Osteocyte (in vitro differentiated cells): ENCODE data around the gene TBXAS1. TPM values are rescaled to one million over a fixed set of nuclear protein-coding genes. Genes with fewer than 3 reads are reported as not detected.

Experiments used
- DNase-seq: peaks from one replicate; pipeline ENCODE4 v3.0.0; 2021; ENCODE audit warnings: mixed read lengths; ENCODE audit not compliant: unreplicated experiment; ENCODE audit errors: extremely low spot score
- H3K27ac Mint-ChIP-seq: one replicate; pipeline ENCODE4 v1.8.0; 2021; ENCODE audit warnings: mild to moderate bottlenecking, mixed read lengths; ENCODE audit not compliant: unreplicated experiment
- H3K27me3 Mint-ChIP-seq: one replicate; pipeline ENCODE4 v1.8.0; 2021; ENCODE audit warnings: mixed read lengths; ENCODE audit not compliant: unreplicated experiment
- H3K36me3 Mint-ChIP-seq: one replicate; pipeline ENCODE4 v1.8.0; 2021; ENCODE audit warnings: mixed read lengths; ENCODE audit not compliant: unreplicated experiment
- H3K4me1 Mint-ChIP-seq: one replicate; pipeline ENCODE4 v1.8.0; 2021; ENCODE audit warnings: mixed read lengths; ENCODE audit not compliant: unreplicated experiment
- H3K4me3 Mint-ChIP-seq: one replicate; pipeline ENCODE4 v1.8.0; 2021; ENCODE audit warnings: mild to moderate bottlenecking, moderate library complexity, mixed read lengths; ENCODE audit not compliant: unreplicated experiment
- H3K9me3 Mint-ChIP-seq: one replicate; pipeline ENCODE4 v1.8.0; 2021; ENCODE audit warnings: mixed read lengths; ENCODE audit not compliant: unreplicated experiment
- total RNA-seq: library from RNA; stranded (reverse); gene quantifications from 2 replicates; pipeline ENCODE4 v1.2.1, GENCODE V29; 2021
- TF ChIP-seq, protein P1 (sequence below): fragments of 200-600 bp; sonication (generic); IDR thresholded peaks from 2 replicates; pipeline ENCODE4 v1.5.0; 2021; ENCODE audit warnings: antibody characterized with exemption, mild to moderate bottlenecking, moderate library complexity

The TBXAS1 gene
- total RNA-seq, 1 donor from 2014 or later, result 3.5 TPM

DNA sequence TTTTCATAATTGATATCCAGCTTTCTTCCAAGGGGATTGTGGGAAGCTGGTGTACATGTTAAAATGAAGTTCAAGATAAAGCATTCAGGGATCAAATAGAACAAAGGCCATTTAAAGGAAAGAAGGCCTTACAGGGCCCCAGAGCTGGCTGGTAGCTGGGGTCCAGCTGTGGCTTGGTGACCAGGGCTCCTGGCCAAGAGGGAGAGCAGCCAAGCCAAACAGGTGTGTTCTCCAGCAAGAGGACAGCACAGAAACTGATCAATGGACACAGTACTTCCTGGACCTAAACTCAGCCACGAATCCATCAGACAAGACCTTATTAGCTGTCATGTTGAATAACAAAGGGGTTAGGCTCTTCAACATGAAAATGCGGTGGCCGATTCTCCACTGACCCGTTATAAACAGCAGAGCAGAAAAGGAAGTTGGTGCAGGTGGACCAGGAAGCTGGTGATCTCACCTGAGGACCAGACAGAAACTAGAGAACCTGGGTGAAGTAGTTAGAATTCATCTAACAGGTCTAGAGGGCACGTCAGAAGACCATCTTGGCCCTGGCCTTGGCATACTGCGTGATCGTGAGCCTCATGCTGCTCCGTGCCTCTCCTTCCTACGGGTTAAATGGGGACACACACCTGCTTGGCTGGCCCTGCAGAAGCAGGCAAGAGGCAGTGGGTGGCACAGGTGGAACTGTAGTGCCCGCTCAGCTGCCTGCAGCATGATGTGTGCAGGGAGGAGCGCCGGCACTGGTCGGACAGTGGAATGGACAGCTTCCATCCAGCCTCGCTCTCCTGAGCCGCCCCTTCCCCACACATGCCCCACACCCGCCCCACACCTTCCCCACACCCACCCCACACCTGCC is 179.9 kb downstream of the TBXAS1 start:
- H3K9me3 Mint-ChIP-seq, result no peaks in the 10 kb centered on the region
- H3K27me3 Mint-ChIP-seq, result peaks cover 24% of the 10 kb centered on the region
- H3K4me1 Mint-ChIP-seq, result no peaks in the 10 kb centered on the region
- no peak overlapping the region for H3K27ac Mint-ChIP-seq
- no peaks in the 10 kb centered on the region for H3K36me3 Mint-ChIP-seq
- H3K4me3 Mint-ChIP-seq, result no peak overlapping the region
- no peak for DNase-seq
- TF ChIP-seq, protein P1, sequence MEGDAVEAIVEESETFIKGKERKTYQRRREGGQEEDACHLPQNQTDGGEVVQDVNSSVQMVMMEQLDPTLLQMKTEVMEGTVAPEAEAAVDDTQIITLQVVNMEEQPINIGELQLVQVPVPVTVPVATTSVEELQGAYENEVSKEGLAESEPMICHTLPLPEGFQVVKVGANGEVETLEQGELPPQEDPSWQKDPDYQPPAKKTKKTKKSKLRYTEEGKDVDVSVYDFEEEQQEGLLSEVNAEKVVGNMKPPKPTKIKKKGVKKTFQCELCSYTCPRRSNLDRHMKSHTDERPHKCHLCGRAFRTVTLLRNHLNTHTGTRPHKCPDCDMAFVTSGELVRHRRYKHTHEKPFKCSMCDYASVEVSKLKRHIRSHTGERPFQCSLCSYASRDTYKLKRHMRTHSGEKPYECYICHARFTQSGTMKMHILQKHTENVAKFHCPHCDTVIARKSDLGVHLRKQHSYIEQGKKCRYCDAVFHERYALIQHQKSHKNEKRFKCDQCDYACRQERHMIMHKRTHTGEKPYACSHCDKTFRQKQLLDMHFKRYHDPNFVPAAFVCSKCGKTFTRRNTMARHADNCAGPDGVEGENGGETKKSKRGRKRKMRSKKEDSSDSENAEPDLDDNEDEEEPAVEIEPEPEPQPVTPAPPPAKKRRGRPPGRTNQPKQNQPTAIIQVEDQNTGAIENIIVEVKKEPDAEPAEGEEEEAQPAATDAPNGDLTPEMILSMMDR, result no peak

DNA sequence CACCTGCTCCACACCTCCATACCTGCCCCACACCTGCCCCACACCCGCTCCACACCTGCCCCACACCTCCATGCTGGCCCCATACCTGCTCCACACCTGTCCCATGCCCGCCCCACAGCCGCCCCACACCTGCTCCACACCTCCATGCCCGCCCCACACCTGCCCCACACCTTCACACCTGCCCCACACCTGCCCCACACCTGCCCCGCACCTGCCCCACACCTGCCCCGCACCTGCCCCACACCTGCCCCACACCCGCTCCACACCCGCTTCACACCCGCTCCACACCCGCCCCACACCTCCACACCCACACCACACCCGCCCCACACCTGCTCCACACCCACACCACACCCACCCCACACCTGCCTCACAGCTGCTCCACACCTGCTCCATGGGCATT is 180.7 kb downstream of the TBXAS1 start:
- H3K9me3 Mint-ChIP-seq, result no peaks in the 10 kb centered on the region
- TF ChIP-seq, protein P1, result no peak
- no peak for DNase-seq
- peaks cover 28% of the 10 kb centered on the region for H3K27me3 Mint-ChIP-seq
- H3K36me3 Mint-ChIP-seq, result no peaks in the 10 kb centered on the region
- H3K4me1 Mint-ChIP-seq, result no peaks in the 10 kb centered on the region
- no peak overlapping the region for H3K4me3 Mint-ChIP-seq
- H3K27ac Mint-ChIP-seq, result no peak overlapping the region

DNA sequence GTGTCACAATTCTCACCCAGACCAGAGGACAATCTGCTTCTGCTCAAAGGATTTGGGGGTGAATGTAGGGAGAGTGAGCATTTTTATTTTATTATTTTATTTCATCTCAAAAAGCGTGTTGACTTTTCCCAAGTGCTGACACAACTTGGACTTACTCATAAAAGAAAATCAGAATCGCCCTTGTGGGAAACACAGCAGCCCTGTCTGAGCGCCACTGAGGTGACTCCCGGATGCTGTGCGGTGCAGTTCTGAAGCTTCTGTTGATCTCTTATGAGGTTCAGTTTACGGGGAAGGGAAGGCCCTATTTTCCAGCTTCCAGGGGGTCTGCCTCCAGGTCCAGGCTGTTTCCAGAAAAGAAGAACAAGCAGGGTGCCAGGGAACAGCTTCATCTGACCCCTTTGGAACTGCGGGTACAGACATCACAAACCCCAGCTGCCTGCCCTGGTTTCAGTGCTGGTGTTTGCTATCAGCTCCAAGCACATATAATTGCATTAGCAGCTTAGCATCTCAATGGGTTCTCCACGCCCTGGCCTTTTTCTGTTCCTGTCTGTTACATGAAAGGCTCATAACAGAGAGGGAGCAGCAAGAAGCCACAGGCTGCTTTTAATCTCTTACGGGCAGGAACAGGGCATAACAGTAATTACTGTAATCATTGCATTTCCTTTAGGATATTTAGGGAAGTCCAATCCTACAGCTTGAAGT is 181.3 kb downstream of the TBXAS1 start:
- TF ChIP-seq, protein P1, result no peak
- H3K4me3 Mint-ChIP-seq, result no peak overlapping the region
- no peaks in the 10 kb centered on the region for H3K36me3 Mint-ChIP-seq
- no peaks in the 10 kb centered on the region for H3K4me1 Mint-ChIP-seq
- peaks cover 28% of the 10 kb centered on the region for H3K27me3 Mint-ChIP-seq
- no peak overlapping the region for H3K27ac Mint-ChIP-seq
- DNase-seq, result no peak
- H3K9me3 Mint-ChIP-seq, result no peaks in the 10 kb centered on the region

DNA sequence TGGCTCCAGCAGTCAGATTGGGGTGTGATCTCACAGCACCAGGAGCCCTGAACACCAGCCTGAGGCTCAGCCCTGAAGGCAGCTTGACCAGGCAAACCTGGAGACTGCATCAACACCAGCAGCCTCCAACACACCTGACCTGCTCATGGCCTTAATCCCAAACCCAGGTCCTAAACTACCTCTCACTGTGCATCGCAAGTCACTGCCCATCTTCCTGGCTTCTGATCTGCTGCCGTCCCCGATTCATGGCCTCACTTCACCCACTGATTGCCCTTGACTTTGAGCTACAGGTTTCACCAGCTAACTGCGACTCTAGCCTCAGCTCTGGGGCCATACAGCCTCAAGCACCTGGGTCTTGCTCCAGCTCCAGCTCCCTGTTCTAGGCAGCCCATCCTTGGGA is 184.6 kb downstream of the TBXAS1 start:
- H3K36me3 Mint-ChIP-seq, result no peaks in the 10 kb centered on the region
- no peaks in the 10 kb centered on the region for H3K9me3 Mint-ChIP-seq
- TF ChIP-seq, protein P1, result no peak
- DNase-seq, result no peak
- peaks cover 25% of the 10 kb centered on the region for H3K27me3 Mint-ChIP-seq
- H3K27ac Mint-ChIP-seq, result no peak overlapping the region
- no peaks in the 10 kb centered on the region for H3K4me1 Mint-ChIP-seq
- H3K4me3 Mint-ChIP-seq, result no peak overlapping the region

DNA sequence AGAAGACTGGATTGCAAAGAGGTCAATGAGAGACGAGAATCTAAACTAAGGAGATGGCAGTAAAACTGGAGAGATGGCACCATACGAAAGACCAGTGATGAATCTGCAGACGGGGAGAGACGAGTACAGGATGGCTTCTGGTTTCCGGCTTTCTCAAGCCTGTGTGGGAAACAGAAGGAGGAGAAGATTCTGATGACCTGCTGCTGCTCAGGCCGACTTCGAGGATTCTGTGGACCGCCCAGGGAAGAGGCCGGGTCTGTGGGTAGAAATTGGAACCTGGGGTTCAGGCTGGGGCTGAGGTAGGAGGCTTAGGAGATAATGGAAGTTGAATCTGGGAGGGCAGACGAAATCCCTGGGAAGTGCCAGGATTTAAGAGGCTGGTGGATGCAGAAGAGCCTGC is 185.1 kb downstream of the TBXAS1 start:
- H3K9me3 Mint-ChIP-seq, result no peaks in the 10 kb centered on the region
- H3K27me3 Mint-ChIP-seq, result peaks cover 25% of the 10 kb centered on the region
- H3K4me3 Mint-ChIP-seq, result no peak overlapping the region
- no peaks in the 10 kb centered on the region for H3K36me3 Mint-ChIP-seq
- H3K4me1 Mint-ChIP-seq, result peaks cover 3% of the 10 kb centered on the region
- no peak overlapping the region for H3K27ac Mint-ChIP-seq
- TF ChIP-seq, protein P1, result no peak
- DNase-seq, result no peak
